OCI-LY7 (cell line): ENCODE results near the gene FOXP1. TPM values are rescaled to one million over a fixed set of nuclear protein-coding genes. Genes with fewer than 3 reads are reported as not detected.

Experiments used
- BruUV-seq: library from RNA; stranded (reverse); fragments of 400-500 nt; replicated peaks from 2 replicates; lab custom pipeline; 2021; lab: Mats Ljungman, UMichigan
- CTCF ChIA-PET: fragments of 300-600 bp; sonication (Branson Sonifier 250); formaldehyde crosslinking; loops from one replicate; lab custom pipeline; 2022; ENCODE audit warnings: antibody characterized with exemption; ENCODE audit not compliant: unreplicated experiment; lab: Charles Lee
- POLR2A ChIA-PET: fragments of 300-600 bp; sonication (Branson Sonifier 250); formaldehyde crosslinking; loops from one replicate; lab custom pipeline; 2022; ENCODE audit warnings: antibody characterized with exemption; lab: Charles Lee
- DNase-seq: peaks from one replicate; pipeline ENCODE4 v3.0.0-alpha.2; 2015; ENCODE audit warnings: low spot score
- H2AFZ ChIP-seq: fragments of 200-600 bp; sonication (generic), shearing (Covaris generic); 2 replicates; pipeline ENCODE4 v1.6.1; 2014; ENCODE audit warnings: mild to moderate bottlenecking, antibody characterized with exemption, low read length, moderate library complexity
- H3K27ac ChIP-seq: fragments of 200-600 bp; sonication (generic); 2 replicates; pipeline ENCODE4 v1.5.1; 2014; ENCODE audit warnings: mixed run types, low read depth, mild to moderate bottlenecking, moderate library complexity, low read length, inconsistent platforms; ENCODE audit not compliant: poor library complexity, severe bottlenecking
- H3K36me3 ChIP-seq: fragments of 200-600 bp; sonication (generic); 2 replicates; pipeline ENCODE4 v1.6.1; 2014; ENCODE audit warnings: mild to moderate bottlenecking, antibody characterized with exemption, low read length, moderate library complexity, mixed read lengths; ENCODE audit not compliant: insufficient read depth
- H3K4me1 ChIP-seq: fragments of 200-600 bp; sonication (generic); 2 replicates; pipeline ENCODE4 v1.5.1; 2014; ENCODE audit warnings: mild to moderate bottlenecking, low read length; ENCODE audit not compliant: insufficient read depth, poor library complexity, severe bottlenecking
- H3K4me2 ChIP-seq: fragments of 200-600 bp; sonication (generic); 2 replicates; pipeline ENCODE4 v1.6.1; 2014; ENCODE audit warnings: mild to moderate bottlenecking, low read length
- H3K4me3 ChIP-seq: fragments of 200-600 bp; sonication (generic); 2 replicates; pipeline ENCODE4 v1.5.1; 2014; ENCODE audit warnings: mild to moderate bottlenecking, low read depth, low read length; ENCODE audit not compliant: poor library complexity, severe bottlenecking
- H3K79me2 ChIP-seq: fragments of 200-600 bp; sonication (generic); 2 replicates; pipeline ENCODE4 v1.6.1; 2016; ENCODE audit warnings: low read depth, mild to moderate bottlenecking, low read length, moderate library complexity, mixed read lengths; ENCODE audit not compliant: insufficient read depth
- H3K9me2 ChIP-seq: fragments of 200-600 bp; sonication (generic); 2 replicates; pipeline ENCODE4 v1.6.1; 2016; ENCODE audit warnings: mild to moderate bottlenecking, low read length, mixed read lengths; ENCODE audit not compliant: insufficient read depth
- H3K9me3 ChIP-seq: fragments of 200-600 bp; sonication (generic); 2 replicates; pipeline ENCODE4 v1.6.1; 2014; ENCODE audit warnings: mild to moderate bottlenecking, mixed run types, low read length, mixed read lengths
- H4K20me1 ChIP-seq: fragments of 200-600 bp; sonication (generic); 2 replicates; pipeline ENCODE4 v1.6.1; 2014; ENCODE audit warnings: mild to moderate bottlenecking, antibody characterized with exemption, low read length, moderate library complexity, mixed read lengths; ENCODE audit not compliant: insufficient read depth
- EZH2phosphoT487 ChIP-seq: fragments of 200-600 bp; sonication (generic); IDR thresholded peaks from 2 replicates; pipeline ENCODE4 v1.6.1; 2018; ENCODE audit warnings: low read depth, borderline replicate concordance, mild to moderate bottlenecking, mixed run types, antibody characterized with exemption, low read length, moderate library complexity, mixed read lengths
- intact Hi-C: fragments of 100-400 bp; cut with micrococcal nuclease; formaldehyde crosslinking; loops from one replicate; pipeline ENCODE4 v1.10.0; 2022; ENCODE audit not compliant: unreplicated experiment
- total RNA-seq, 2 experiments: library from RNA; depleted of rRNA in 1 of 2; stranded (reverse); fragments of >200 nt in 1 of 2; shearing (Covaris generic) in 1 of 2; gene quantifications; 2 replicates each; pipeline ENCODE4 v1.2.3, GENCODE V29; 2014 to 2022
- TF ChIP-seq, protein P1 (sequence below): fragments of 200-600 bp; sonication (generic); conservative IDR thresholded peaks from 2 replicates; pipeline ENCODE4 v1.5.1; 2014; ENCODE audit warnings: mild to moderate bottlenecking, antibody characterized with exemption, low read length, moderate library complexity, mixed read lengths

The FOXP1 gene
- total RNA-seq, 2 experiments from 2014 or later, result 87.3 to 151 TPM

DNA sequence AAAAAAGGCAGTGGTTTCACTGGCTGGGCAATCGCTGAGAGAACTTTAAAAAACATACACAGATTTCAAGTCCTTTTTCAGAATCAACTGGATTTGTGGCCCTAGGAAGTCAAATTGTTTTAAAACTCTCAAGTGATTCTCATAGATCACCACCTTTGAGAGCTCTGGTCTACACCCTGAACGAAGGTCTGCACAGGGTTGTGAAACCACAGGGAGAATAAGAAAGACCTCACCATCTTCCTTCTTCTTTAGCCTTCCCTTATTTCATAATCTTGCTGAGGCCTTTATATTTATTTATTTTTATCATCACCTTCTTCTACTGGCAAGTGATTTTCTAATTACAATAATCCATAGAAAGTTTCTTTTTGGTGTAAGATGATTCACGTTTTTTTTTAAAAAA, 58.1 kb downstream of the FOXP1 start:
- Histone ChIP-seq H3K79me2 (peaks cover 3% of the 10 kb centered on the region; the same call in 1 of the 2 replicates), H3K4me3 (no peak overlapping the region), H4K20me1 (no peaks in the 10 kb centered on the region), H3K9me3 (no peaks in the 10 kb centered on the region), H2AFZ (no peak overlapping the region), H3K4me1 (peaks cover 8% of the 10 kb centered on the region), H3K9me2 (no peaks in the 10 kb centered on the region), H3K4me2 (no peak overlapping the region), H3K27ac (no peak overlapping the region), H3K36me3 (peaks cover 36% of the 10 kb centered on the region)
- ChIA-PET CTCF (no interaction called here), POLR2A (interaction anchor here (0.9 kb wide), 2 partner anchors 14 to 135 kb away, joined by 3 read pairs; no protein-coding TSS in a partner anchor)
- no TSS peak for BruUV-seq
- intact Hi-C loops, result no loop called here
- DNase-seq, result no peak
- TF ChIP-seq, protein P1, sequence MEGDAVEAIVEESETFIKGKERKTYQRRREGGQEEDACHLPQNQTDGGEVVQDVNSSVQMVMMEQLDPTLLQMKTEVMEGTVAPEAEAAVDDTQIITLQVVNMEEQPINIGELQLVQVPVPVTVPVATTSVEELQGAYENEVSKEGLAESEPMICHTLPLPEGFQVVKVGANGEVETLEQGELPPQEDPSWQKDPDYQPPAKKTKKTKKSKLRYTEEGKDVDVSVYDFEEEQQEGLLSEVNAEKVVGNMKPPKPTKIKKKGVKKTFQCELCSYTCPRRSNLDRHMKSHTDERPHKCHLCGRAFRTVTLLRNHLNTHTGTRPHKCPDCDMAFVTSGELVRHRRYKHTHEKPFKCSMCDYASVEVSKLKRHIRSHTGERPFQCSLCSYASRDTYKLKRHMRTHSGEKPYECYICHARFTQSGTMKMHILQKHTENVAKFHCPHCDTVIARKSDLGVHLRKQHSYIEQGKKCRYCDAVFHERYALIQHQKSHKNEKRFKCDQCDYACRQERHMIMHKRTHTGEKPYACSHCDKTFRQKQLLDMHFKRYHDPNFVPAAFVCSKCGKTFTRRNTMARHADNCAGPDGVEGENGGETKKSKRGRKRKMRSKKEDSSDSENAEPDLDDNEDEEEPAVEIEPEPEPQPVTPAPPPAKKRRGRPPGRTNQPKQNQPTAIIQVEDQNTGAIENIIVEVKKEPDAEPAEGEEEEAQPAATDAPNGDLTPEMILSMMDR, result no peak
- TF ChIP-seq EZH2phosphoT487, result no peak

DNA sequence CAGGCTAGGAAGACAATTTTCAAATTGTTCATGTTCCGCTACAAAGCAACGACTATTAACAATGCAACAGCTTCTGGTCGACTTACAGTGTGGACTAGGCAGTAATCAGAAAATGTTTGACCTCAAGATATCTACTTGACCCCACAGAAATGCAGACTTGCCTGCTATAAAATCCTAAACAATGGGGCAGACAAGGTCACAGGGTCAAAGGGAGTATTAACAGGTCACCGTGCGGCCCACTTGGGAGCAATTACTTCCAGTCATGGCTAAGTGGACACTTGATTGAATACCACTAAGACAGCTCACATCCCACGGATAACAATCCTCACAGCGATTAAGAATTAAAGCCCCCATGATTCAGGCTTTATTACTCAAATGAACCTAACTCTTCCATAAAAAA, 58.9 kb downstream of the FOXP1 start:
- no peak overlapping the region for H3K4me3 ChIP-seq
- H3K9me3 ChIP-seq, result no peaks in the 10 kb centered on the region
- ChIA-PET CTCF (no interaction called here), POLR2A (interaction anchor here (0.5 to 0.9 kb wide), 4 partner anchors 11 to 393 kb away, joined by 3 to 4 read pairs (median 3); no protein-coding TSS in a partner anchor)
- H3K36me3 ChIP-seq, result peaks cover 35% of the 10 kb centered on the region
- TF ChIP-seq, protein P1, result no peak
- no peak for TF ChIP-seq EZH2phosphoT487
- intact Hi-C loops, result no loop called here
- H4K20me1 ChIP-seq, result no peaks in the 10 kb centered on the region
- H3K4me1 ChIP-seq, result peaks cover 13% of the 10 kb centered on the region
- no peak for DNase-seq
- H2AFZ ChIP-seq, result no peak overlapping the region
- no peak overlapping the region for H3K27ac ChIP-seq
- H3K9me2 ChIP-seq, result no peaks in the 10 kb centered on the region
- H3K79me2 ChIP-seq, result peaks cover 6% of the 10 kb centered on the region; the same call in 1 of the 2 replicates
- no TSS peak for BruUV-seq
- no peak overlapping the region for H3K4me2 ChIP-seq

DNA sequence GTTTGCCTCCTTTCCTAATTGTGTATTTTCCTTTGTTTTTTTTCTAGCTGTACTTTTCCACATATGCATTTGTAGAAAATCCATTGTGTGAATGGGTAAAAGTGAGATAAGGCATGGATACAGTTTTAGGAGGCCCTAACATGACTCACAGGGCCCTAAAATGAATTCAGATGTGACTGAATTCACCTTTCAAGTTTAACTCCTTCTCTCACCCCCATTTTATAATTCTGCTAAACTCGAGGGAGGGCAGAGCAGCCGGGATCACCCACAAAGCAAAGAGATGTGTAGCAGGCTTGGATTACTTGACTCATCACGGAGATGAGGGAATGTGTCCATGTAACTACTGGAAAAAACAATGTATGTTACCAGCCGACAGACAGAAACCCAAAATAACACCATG, 59.9 kb downstream of the FOXP1 start:
- TF ChIP-seq EZH2phosphoT487, result no peak
- TF ChIP-seq, protein P1, result no peak
- Histone ChIP-seq H3K4me2 (no peak overlapping the region), H2AFZ (no peak overlapping the region), H3K9me3 (no peaks in the 10 kb centered on the region), H3K27ac (no peak overlapping the region), H3K4me3 (no peak overlapping the region), H3K9me2 (no peaks in the 10 kb centered on the region), H3K36me3 (peaks cover 28% of the 10 kb centered on the region), H4K20me1 (no peaks in the 10 kb centered on the region), H3K4me1 (peaks cover 13% of the 10 kb centered on the region), H3K79me2 (peaks cover 6% of the 10 kb centered on the region; the same call in 1 of the 2 replicates)
- intact Hi-C loops, result no loop called here
- DNase-seq, result no peak
- POLR2A ChIA-PET, result interaction anchor here (0.7 to 1.4 kb wide), 3 partner anchors 12 to 27 kb away, joined by 3 to 6 read pairs (median 5); no protein-coding TSS in a partner anchor
- BruUV-seq, result no TSS peak
- CTCF ChIA-PET, result no interaction called here
